ENCODE data around the gene TMPRSS3. TPM values are rescaled to one million over a fixed set of nuclear protein-coding genes. Genes with fewer than 3 reads are reported as not detected.

The TMPRSS3 gene
- total and polyA plus RNA-seq, 2 of the 13 experiments (the other 11 are each of a cell fraction or from before 2014, with no cell fraction given): 2.8 to 16.9 TPM

DNA sequence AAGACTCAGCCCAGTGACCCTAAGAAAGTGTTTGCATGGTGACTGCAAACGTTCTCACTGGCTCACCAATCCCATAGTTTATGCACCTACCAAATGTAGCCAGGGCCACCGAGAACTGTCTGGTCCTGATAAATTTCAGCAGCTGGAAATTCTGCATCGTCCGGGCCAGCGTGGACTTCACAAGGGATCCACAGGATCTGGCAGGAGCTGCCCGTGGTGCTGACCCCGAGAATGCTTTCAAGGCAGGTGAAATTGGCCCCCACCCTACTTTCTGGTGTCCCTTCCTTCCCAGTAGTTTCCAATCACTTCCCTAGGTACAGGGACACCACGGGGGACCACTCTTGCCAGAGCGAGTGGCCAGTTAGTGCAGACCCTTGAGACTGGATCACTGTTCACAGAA lies 34.0 kb upstream of the TMPRSS3 start:
- Histone ChIP-seq H3K9me3 (ENCODE audit: low read length) (no peaks in the 10 kb centered on the region), H3K4me1 (ENCODE audit: insufficient read depth, low read length) (peaks cover 19% of the 10 kb centered on the region), H3K27ac (ENCODE audit: extremely low read length, insufficient read depth, low read length) (no peak overlapping the region), H3K36me3 (replicated peaks in 1 of 2; ENCODE audit: control insufficient read depth in 1 of 2, insufficient read depth in 2 of 2, low read length in 2 of 2) (no peaks in the 10 kb centered on the region), H3K4me3 (replicated peaks in 1 of 3; ENCODE audit: insufficient read depth in 1 of 3, low read depth in 2 of 3, low read length in 3 of 3) (no peak overlapping the region), H3K4me2 (ENCODE audit: low read depth, low read length) (no peak overlapping the region), H3K9ac (ENCODE audit: insufficient read depth, low read depth, low read length) (no peak overlapping the region), H3K27me3 (ENCODE audit: control insufficient read depth in 1 of 2, insufficient read depth in 2 of 2, low read length in 2 of 2) (peaks cover 0 to 2% of the 10 kb centered on the region in 2 experiments; a peak in 1 of 5 replicates), H2AFZ (ENCODE audit: low read length) (no peak overlapping the region), H4K20me1 (ENCODE audit: insufficient read depth, low read length) (no peaks in the 10 kb centered on the region), H3K79me2 (ENCODE audit: insufficient read depth, low read length) (no peaks in the 10 kb centered on the region)
- POLR2A ChIA-PET: no interaction called here
- CTCF ChIA-PET (ENCODE audit: low intra/inter-chr PET ratio, low total read pairs): no interaction called here
- ATAC-seq (no peak), DNase-seq (ENCODE audit: low spot score) (no peak), FAIRE-seq (no peak)
- 3% methylated on average over 5 of the region's 9 CpGs for WGBS (ENCODE audit: low lambda C conversion rate)
- in situ Hi-C loops (cut with HindIII; ENCODE audit: extremely low pct_ligation_motif_present, low pct_unique_long_range_greater_than_20kb) (no loop called here), intact Hi-C loops (cut with micrococcal nuclease; ENCODE audit: unreplicated experiment) (no loop called here)
- TF ChIP-seq MED13 (CRISPR knock-in tag; IDR thresholded peaks at IDR 0.05): no peak
- TF ChIP-seq RBFOX2 (IDR thresholded peaks at IDR 0.05; ENCODE audit: low read depth, low read length): no peak
- no peak for TF ChIP-seq RFX5 (IDR thresholded peaks at IDR 0.05; ENCODE audit: low read depth, low read length)
- TF ChIP-seq SNAPC5 (CRISPR knock-in tag; IDR thresholded peaks at IDR 0.05; ENCODE audit: borderline replicate concordance): no peak
- TF ChIP-seq, protein P1, sequence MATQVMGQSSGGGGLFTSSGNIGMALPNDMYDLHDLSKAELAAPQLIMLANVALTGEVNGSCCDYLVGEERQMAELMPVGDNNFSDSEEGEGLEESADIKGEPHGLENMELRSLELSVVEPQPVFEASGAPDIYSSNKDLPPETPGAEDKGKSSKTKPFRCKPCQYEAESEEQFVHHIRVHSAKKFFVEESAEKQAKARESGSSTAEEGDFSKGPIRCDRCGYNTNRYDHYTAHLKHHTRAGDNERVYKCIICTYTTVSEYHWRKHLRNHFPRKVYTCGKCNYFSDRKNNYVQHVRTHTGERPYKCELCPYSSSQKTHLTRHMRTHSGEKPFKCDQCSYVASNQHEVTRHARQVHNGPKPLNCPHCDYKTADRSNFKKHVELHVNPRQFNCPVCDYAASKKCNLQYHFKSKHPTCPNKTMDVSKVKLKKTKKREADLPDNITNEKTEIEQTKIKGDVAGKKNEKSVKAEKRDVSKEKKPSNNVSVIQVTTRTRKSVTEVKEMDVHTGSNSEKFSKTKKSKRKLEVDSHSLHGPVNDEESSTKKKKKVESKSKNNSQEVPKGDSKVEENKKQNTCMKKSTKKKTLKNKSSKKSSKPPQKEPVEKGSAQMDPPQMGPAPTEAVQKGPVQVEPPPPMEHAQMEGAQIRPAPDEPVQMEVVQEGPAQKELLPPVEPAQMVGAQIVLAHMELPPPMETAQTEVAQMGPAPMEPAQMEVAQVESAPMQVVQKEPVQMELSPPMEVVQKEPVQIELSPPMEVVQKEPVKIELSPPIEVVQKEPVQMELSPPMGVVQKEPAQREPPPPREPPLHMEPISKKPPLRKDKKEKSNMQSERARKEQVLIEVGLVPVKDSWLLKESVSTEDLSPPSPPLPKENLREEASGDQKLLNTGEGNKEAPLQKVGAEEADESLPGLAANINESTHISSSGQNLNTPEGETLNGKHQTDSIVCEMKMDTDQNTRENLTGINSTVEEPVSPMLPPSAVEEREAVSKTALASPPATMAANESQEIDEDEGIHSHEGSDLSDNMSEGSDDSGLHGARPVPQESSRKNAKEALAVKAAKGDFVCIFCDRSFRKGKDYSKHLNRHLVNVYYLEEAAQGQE (IDR thresholded peaks at IDR 0.05; ENCODE audit: borderline replicate concordance in 1 of 2, low read depth in 1 of 2, low read length in 2 of 2): peak; percentile 57 to 91
- no peak for TF ChIP-seq SOX5 (CRISPR knock-in tag; IDR thresholded peaks at IDR 0.05; ENCODE audit: borderline replicate concordance)
- no peak for TF ChIP-seq TBX2 (CRISPR knock-in tag; IDR thresholded peaks at IDR 0.05; ENCODE audit: borderline replicate concordance)
- TF ChIP-seq ZNF17 (CRISPR knock-in tag; IDR thresholded peaks at IDR 0.05): no peak
- no peak for TF ChIP-seq ZNF790 (CRISPR knock-in tag; IDR thresholded peaks at IDR 0.05; ENCODE audit: borderline replicate concordance)
- TF ChIP-seq ZSCAN29 (CRISPR knock-in tag; conservative IDR thresholded peaks at IDR 0.05): no peak
- no peak for TF ChIP-seq HNRNPUL1 (IDR thresholded peaks at IDR 0.05; ENCODE audit: low read depth, low read length)
- TF ChIP-seq SMAD1 (CRISPR knock-in tag; IDR thresholded peaks at IDR 0.05; ENCODE audit: borderline replicate concordance, low read depth): no peak
- peak; percentile 90 for TF ChIP-seq MIER2 (CRISPR knock-in tag; IDR thresholded peaks at IDR 0.05)
- no TSS peak for BruUV-seq (replicated peaks)

Measured in HepG2 (cell line).